Stimulated activated CD8-positive, alpha-beta memory T cell treated with anti-CD3 and anti-CD28 coated beads, Interleukin-15, amount 100 ng/mL, for 1 hour (primary cell): ENCODE results near the gene SNX20.

ENCODE experiments used
- DNase-seq: peaks from one replicate; pipeline ENCODE4 v3.0.0-alpha.2; 2020; ENCODE audit warnings: low read depth

Gene SNX20

DNA sequence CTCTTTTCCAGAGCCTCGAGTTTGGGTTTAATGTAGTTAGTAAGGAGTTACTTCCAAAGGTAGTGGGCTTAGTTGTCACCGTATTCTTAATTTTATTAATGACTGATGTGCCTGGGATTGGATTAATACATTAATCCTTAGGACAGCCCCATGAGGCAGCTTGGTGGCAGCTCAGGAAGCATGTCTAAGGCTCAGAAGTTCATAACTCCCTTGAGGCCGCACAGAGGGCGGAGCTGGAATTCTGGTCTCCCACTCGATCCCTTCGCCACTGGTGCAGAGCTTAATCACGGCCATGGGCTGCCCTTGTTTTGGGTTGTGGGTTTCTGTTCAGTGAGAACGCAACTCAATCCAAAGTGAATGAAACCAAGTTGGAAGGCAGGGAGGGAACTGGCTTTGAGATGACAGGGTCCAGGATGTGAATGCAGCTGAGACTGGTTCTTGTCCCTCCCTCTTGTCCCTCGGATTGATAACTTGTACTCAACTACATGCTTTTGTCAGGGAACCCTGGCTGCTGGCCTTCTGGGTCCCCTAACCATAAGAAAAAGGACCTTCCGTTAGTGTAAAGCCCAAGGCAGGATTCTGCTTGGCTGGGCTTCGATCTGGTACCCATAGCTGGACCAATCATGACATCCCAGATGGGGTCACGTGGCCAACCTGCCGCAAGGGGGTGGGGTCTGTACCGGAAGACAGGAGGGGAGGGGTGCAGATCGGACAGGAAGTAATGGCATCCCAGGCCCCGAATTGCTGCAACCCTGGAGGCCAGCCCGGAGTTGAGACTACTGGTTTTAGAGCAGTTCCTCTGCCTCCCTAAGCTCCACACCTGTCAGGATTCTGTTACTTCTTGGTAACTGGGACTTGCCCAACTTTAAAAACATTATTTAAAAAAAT is 45.4 kb downstream of the SNX20 start:
- DNase-seq: no peak

DNA sequence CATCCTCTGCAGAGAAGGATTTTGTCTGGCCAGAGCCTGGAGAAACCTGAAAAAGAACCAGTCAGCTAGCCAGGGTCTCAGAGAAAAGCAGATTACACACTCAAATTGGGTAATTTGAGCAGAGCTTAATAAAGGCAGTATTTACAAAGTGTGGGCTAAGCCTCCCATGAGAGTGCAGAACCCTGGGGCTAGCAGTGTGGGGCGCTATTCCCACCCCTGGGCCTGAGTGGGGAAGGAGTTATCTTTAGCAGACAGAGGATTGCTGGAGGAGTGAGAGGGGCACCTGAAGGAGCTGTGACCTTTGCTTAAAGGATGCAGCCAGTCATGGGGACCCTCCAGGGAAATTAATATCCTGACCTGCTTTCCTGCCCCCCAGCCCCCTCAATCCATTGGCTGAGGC is 46.2 kb downstream of the SNX20 start:
- no peak for DNase-seq

DNA sequence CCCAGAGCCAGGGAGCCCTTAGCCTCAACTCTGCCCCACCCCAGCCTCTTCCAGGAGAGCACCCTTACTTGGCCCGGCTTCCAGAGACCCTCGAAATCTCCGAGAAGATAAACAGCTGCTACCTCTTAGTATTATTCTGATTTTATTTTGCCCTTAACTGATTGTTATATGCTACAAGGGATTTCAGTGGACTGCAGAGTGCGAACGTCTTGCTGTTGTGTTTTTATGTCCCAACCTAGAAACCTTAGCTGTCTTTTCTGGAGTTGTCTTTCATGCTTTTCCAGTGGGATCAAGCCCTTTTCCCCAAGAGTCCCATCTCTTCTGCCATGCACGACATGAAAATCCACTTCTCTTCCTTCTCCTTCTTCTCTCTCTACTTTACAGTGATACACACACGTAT is 47.0 kb downstream of the SNX20 start:
- no peak for DNase-seq

DNA sequence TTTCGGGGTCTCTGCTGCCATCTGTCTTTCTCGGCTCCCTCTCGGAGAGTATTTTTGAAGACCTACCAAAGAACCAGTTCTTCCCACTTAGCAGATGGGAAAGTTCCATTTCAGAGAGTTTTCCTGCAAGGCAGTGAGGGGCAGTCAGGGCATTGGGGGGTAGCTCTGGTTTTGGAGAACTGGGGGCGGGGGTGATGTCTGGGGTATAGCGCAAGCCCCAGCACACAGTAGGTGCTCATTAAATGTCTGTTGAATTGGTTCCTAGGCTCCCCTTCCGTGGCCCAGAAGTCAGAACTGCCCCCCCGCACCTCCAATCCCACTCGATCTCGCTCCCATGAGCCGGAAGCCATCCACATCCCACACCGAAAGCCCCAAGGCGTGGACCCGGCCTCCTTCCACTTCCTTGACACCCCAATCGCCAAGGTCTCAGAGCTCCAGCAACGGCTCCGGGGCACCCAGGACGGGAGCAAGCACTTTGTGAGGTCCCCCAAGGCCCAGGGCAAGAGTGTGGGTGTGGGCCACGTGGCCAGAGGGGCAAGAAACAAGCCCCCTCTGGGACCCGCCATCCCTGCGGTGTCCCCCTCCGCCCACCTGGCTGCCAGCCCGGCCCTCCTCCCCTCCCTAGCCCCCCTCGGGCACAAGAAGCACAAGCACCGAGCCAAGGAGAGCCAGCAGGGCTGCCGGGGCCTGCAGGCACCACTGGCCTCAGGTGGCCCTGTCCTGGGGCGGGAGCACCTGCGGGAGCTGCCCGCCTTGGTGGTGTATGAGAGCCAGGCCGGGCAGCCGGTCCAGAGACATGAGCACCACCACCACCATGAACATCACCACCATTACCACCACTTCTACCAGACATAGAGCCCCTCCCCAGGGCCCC is 47.9 kb downstream of the SNX20 start:
- DNase-seq: no peak

DNA sequence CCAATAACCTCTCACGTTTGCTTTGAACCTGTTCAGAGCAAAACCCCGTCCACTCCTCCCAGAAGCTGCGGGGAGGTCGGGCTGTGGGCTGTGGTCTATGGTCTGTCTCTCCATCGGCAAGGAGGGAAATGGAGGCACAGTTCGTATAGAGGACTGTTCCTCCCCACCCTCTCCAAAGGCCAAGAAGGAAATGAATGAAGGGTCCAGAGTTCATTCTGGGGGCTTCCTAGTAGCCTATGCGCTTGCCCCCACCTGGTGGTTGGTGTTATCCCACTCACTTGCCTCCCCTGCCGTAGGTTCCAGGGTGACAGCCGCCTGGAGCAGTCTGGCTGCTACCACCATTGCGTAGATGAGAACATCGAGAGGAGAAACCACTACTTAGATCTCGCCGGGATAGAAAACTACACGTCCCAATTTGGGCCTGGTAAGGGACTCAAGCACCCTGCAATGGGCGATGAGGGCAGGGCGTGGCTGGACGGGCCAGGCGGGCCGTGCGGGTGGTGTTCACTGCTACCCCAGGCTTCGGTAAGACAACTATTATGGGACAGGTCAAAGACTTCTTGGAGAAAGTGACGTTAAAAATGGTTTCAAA is 49.0 kb downstream of the SNX20 start:
- DNase-seq: no peak

DNA sequence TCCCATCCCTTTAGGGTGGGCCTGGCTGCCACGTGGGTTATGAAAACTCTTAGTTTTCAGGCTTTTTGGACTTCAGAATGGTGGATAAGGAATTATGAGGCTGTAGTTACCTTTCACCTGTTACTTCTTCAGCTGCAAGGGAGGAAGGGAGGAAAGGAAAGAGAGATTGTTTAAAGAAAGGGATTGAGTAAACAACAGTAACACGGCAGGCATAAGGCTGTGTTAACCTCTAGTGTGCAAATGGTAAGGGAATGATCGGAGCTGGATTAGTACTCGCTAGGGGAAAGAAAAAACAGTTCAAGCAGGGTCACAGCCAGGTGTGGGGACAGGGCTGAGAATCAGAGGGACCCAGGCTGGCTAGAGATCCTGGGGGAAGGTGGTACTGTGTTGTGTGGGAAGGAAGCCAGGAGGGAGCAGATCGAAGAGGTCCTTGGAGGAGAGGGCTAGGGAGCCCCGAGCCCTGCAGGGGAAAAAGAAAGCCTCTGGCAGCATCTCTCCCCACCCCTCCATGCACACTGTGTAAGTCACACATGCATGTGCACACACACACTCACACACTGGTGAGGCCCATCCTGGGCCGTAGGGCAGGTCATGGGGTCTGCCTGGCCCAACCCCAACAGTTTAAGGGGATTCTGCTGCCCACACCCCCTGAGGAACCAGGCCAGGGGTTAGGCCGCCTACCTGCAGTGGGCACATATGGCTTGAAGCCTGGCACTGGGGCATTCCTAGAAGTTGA is 49.7 kb downstream of the SNX20 start:
- no peak for DNase-seq

DNA sequence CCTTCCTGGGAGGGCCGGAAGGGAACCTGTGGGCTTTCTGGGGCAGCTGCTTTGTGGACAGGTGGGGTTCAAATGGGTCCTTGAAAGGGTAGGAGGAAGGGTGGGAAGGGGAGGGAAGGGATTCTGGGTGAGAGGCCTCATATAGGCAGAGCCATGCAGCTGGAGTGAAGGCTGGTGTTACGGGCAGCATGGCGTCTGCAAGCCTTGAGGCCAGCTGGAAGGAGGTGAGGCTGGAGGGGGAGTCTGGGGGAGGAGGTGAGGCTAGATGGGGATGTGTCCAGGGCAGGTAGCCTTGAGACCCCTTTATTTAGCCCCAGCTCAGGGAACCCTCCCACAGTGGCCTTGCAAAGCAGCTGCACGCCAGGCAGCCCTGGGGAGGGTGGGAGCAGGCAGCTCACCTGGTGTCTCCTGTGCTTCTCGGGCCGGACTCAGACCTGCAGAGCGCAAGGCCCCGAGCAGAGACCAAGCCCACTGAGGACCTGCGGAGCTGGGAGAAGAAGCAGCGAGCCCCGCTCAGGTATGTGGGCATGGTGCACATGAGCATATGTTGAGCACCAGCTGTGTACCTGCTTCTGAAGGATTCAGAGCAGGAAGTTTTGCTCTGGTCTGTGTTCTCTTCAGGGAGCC is 50.6 kb downstream of the SNX20 start:
- DNase-seq: no peak

DNA sequence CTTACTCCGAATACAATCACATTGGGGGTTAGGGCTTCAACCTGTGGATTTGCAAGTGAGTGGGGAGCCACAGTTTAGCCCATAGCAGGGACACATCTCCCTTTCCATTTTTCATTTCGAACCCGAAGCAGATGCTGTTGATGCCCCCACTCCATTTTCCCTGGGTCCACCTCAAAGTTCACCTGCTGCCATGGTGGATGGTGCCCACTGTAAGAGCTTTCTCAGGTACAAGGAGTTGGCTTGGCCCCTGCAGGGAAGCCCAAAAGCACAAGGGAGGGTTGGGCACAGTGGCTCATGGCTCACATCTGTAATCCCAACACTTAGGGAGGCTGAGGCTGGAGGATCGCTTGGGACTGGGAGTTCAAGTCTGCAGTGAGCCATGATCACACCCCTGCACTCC is 51.8 kb downstream of the SNX20 start:
- no peak for DNase-seq

DNA sequence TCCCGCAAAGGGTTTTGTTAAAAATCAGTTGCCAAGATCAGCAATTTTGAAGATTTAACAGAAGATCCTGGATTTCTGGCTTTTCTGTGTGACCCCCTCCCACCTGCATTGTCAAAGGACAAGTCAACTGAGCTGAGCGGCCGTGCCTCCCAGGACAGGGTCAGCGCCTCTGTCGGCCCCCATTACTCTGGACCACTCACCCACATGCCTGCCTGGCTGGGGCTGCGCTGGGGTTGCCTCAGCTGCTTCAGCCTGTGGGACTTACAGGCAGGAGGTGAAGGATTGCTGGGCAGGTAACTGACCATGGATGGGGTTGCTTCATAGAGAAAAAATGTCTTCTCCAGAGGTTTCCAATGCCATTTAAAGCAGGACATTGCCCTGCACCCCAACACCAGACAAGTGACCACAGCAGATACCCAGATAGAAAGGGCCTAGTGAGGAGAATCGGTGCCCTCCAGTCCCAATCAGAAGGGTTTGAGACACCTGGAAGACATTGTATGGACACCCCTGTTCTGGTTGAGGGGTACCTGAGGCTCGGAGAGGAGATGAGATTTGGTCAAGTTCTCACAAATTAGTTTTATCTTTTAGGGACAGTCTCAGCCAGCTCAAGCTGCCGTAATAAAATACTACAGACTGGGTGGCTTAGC is 52.8 kb downstream of the SNX20 start:
- no peak for DNase-seq

DNA sequence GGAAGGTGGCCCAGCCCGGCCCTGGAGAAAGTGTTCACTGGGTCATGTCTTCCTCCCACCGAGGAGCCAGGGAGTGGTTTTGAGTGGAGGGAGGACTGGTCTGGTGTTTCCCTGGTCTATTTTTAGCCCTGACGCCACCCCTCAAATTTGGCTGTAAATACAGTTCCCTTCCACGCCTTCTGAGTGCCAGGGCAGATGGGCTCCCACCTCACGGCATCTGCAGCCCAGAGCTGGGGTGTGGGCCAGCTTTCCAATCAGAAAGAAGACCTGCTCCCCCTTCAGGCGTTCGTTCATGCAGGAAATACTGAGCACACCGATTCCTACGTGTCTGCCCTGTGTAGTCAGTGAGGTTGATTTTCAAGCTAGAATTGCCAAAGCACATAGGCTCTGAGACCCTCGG is 53.7 kb downstream of the SNX20 start:
- DNase-seq: no peak

DNA sequence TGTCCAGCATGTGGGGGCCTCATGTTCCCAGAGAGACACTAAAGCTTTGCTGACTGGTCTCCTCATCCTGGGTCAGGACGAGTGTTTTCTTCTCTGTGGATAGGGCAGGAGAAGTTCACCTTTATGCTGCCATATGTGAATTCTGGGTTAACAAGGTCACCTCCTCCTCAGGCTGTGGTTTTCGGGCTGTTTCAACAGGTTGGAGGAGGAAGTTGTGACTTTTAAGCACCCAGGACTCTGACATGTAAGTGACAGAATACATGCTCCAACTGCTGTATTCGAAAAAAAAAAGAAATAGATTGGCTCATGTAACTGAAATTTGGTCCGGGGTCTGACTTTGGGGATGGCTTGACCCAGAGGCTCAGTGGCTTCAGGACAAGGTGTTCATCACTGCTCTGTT is 54.2 kb downstream of the SNX20 start:
- no peak for DNase-seq

DNA sequence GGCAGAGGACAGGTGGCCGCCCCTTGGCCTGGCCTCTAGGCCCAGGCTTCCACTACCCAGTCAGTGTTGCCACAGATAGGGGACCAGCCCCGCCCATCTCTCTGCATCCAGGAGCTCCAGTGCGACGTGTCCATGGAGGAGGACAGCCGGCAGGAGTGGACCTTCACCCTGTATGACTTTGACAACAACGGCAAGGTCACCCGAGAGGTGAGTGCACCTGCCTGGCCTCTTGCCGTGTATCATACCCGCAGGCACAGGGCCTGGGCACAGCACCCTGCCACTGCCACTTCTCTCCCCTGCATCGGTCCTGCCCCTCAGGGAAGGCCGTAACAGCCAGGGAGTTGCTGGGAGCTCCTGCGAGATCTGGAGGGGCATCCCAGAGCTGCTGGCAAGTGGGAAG is 55.7 kb downstream of the SNX20 start:
- DNase-seq: no peak

DNA sequence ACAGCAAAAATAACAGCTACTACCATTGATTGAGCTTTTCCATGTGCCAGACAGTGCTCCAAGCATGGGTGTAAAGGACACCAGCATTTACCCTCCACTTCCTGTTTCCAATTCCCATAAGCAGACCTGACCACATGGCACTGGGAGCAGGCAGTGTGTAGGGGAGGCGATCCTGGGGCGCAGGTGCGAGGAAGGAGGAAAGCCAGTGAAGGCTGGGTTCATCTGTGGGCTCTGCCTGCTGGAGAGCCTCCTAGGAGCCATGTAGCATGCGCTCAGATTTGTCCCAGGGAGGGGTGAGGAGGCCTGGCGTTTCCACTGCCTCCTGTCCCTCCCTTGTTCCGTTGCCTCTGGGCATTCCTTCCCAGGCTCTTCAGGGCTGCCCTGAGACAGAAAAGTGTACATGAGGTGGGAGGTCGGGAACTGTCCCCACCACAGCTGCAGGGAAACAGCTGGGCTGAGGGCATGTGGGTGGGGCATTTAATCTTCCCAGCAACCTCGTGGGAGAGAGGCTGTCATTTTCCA is 56.6 kb downstream of the SNX20 start:
- DNase-seq: no peak

DNA sequence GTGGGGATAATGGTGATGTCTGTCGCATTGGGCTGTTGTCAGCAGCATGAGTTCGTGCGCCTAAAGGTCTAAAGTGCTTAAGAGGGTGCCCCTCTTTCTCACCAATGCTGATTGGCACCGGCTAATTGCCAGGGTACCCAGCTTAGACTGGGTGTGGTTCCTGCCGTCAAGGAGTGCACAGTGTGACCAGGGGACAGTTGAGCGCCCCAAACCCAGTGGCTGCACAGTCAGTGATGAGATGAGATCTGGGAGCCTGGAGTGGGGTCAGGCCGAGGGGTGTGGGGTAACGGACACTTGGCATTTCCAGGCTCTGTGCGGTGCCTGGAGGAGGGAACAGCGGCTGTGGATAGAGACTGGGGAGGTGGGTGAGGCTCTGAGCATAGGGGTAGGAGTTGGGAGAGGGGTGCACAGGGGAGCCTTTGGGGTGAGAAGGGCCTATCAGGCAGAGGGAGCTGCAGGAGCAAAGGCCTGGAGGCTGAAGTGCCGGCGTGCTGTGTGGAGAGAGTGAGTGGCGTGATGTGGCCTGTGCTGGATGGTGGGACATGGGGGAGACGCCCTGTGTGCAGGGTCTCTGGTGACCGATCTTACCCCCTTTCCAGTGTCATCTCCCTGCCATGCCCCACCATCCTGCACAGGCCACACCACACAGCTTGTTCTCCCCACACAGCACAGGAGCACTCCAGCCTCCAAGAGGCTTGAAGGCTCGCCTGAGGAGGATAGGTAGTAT is 58.3 kb downstream of the SNX20 start:
- no peak for DNase-seq

DNA sequence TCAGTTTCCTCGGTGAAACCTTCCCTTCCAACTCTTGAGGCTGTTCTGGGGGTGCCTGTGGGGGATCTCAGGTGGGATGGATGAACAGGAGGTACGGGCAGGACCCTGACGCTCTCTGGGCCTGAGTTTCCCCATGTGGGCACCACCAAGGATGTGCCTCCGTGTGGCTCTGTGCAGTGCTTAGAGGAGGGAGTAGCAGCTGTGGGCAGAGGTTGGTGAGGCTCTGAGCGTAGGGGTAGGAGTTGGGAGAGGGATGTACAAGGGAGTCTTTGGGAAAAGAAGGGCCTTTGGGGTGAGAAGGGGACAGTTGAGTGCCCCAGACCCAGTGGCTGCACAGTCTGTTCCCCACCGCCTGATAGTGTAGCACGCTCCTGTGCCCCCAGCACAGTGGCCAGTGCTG is 59.1 kb downstream of the SNX20 start:
- DNase-seq: no peak
